Uterus (tissue), 4 donors: Measurements from ENCODE around the gene MOGAT2. TPM values are rescaled to one million over a fixed set of nuclear protein-coding genes. Genes with fewer than 3 reads are reported as not detected.

Experiments
- DNase-seq, 2 donors: peaks; one replicate each; pipeline ENCODE4 v3.0.0-alpha.2; 2019 to 2020
- H3K27ac ChIP-seq, 2 donors: fragments of 200-600 bp; sonication (generic); 1 replicate in 1 of 2; 2 replicates in 1 of 2; pipeline ENCODE4 v1.5.1; 2016 to 2018
- H3K27me3 ChIP-seq, 2 donors: fragments of 200-600 bp; sonication (generic); one replicate each; pipeline ENCODE4 v1.5.1; 2018 to 2019; ENCODE audit warnings: control low read depth in 1 of 2
- H3K36me3 ChIP-seq, 2 donors: fragments of 200-600 bp; sonication (generic); one replicate each; pipeline ENCODE4 v1.5.1; 2019; ENCODE audit warnings: control low read depth in 1 of 2
- H3K4me1 ChIP-seq, 2 donors: fragments of 200-600 bp; sonication (generic); one replicate each; pipeline ENCODE4 v1.5.1; 2018 to 2019; ENCODE audit warnings: control low read depth in 1 of 2
- H3K4me3 ChIP-seq, 2 donors: fragments of 200-600 bp; sonication (generic); 1 replicate in 1 of 2; 2 replicates in 1 of 2; pipeline ENCODE4 v1.5.1; 2018 to 2019; ENCODE audit warnings: mild to moderate bottlenecking in 1 of 2
- H3K9me3 ChIP-seq, 2 donors: fragments of 200-600 bp; sonication (generic); one replicate each; pipeline ENCODE4 v1.5.1; 2019; ENCODE audit warnings: control low read depth in 1 of 2
- POLR2A ChIP-seq, 2 donors: fragments of 450-650 bp; IDR thresholded peaks; one replicate each; pipeline ENCODE4 v1.6.1; 2016; ENCODE audit warnings: antibody characterized with exemption in 2 of 2, mild to moderate bottlenecking in 1 of 2, moderate library complexity in 1 of 2
- intact Hi-C: fragments of 100-400 bp; cut with DNase I; formaldehyde crosslinking; loops from one replicate; pipeline ENCODE4 v1.15.1; 2023; ENCODE audit warnings: low total_unique reads
- total RNA-seq, 4 donors: library from RNA; depleted of rRNA in 3 of 4; stranded (reverse); fragments of >200 nt in 3 of 4; gene quantifications; one replicate each; pipeline versions ENCODE4 v1.1.0 to v1.2.4, GENCODE V29; 2014 to 2023
- TF ChIP-seq, protein P1 (sequence below), 4 experiments: fragments of 200-600 bp in 2 of 4; fragments of 450-650 bp in 2 of 4; sonication (generic) in 2 of 4; IDR thresholded peaks; one replicate each; pipeline ENCODE4 v1.5.1; 2016 to 2019; ENCODE audit warnings: antibody characterized with exemption in 4 of 4, mild to moderate bottlenecking in 2 of 4, moderate library complexity in 1 of 4
- donor health status: DM: yes; HTN: yes; CAD: no.

Gene MOGAT2
- total RNA-seq, 4 donors from 2014 or later: 0.29 to 0.62 TPM; not detected in 2

DNA sequence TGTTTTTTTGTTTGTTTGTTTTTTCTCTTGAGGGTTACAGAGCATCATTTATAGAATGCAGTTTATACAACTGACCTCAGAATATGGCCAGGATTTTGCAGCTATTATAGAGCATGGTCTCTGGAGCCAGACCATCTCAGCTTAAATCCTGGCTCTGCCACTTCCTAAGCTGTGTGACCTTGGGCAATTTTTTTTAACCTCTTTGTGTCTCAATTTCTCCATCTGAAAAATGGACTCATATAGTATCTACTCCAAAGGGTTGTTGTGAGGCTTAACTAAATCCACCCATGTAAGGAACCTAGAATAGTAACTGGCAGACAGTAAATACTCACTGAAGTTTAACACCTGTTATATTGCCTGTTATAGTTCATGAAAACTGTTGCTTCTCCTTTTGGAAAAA, 42.6 kb downstream of the MOGAT2 start:
- Histone ChIP-seq H3K9me3 (no peaks in the 10 kb centered on the region), H3K36me3 (no peaks in the 10 kb centered on the region), H3K4me3 (no peak overlapping the region), H3K27me3 (no peaks in the 10 kb centered on the region), H3K4me1 (no peaks in the 10 kb centered on the region), H3K27ac (no peak overlapping the region)
- TF ChIP-seq, protein P1, sequence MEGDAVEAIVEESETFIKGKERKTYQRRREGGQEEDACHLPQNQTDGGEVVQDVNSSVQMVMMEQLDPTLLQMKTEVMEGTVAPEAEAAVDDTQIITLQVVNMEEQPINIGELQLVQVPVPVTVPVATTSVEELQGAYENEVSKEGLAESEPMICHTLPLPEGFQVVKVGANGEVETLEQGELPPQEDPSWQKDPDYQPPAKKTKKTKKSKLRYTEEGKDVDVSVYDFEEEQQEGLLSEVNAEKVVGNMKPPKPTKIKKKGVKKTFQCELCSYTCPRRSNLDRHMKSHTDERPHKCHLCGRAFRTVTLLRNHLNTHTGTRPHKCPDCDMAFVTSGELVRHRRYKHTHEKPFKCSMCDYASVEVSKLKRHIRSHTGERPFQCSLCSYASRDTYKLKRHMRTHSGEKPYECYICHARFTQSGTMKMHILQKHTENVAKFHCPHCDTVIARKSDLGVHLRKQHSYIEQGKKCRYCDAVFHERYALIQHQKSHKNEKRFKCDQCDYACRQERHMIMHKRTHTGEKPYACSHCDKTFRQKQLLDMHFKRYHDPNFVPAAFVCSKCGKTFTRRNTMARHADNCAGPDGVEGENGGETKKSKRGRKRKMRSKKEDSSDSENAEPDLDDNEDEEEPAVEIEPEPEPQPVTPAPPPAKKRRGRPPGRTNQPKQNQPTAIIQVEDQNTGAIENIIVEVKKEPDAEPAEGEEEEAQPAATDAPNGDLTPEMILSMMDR (IDR thresholded peaks at IDR 0.05): no peak
- TF ChIP-seq POLR2A (IDR thresholded peaks at IDR 0.05): no peak
- no peak for DNase-seq
- intact Hi-C loops: no loop called here

DNA sequence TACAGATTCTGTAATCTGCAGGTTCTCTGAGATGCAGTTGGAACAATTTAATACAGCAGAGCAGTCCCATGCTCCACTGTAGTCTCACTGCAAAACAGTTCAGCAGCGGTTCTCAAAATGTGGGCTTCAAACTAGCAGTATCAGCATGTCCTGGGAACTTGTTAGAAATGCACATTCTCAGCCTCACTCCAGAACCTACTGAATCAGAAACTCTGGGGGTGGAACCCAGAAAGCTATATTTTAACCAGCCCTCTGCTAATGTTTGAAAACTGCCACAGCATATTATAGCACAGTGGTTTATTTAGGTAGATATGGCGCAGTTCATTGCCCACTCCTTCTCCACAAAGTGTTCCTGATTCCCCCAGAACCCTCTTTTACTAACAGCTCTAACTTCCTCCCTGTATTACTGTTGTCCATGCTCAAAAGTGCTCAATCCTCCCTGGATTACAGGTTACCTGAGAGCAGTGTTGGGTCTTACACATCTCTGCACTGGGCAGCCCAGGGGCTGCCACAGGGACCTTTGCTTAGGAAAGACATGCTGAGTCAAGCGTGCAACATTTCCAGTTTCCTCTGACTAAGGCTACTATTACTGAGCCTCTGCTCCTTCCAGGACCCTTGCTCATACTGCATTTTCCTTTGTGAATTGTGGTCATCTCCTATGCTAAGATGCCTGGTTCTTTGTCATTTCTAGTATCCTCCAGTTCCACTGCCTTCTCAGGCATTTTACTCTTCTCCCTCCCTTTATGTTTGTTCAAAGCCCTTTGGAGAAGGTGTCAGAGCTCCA, 43.3 kb downstream of the MOGAT2 start:
- TF ChIP-seq, protein P1 (IDR thresholded peaks at IDR 0.05): no peak
- TF ChIP-seq POLR2A (IDR thresholded peaks at IDR 0.05): no peak
- intact Hi-C loops: no loop called here
- Histone ChIP-seq H3K27me3 (no peaks in the 10 kb centered on the region), H3K4me1 (no peaks in the 10 kb centered on the region), H3K27ac (no peak overlapping the region), H3K4me3 (no peak overlapping the region), H3K9me3 (no peaks in the 10 kb centered on the region), H3K36me3 (no peaks in the 10 kb centered on the region)
- no peak for DNase-seq

DNA sequence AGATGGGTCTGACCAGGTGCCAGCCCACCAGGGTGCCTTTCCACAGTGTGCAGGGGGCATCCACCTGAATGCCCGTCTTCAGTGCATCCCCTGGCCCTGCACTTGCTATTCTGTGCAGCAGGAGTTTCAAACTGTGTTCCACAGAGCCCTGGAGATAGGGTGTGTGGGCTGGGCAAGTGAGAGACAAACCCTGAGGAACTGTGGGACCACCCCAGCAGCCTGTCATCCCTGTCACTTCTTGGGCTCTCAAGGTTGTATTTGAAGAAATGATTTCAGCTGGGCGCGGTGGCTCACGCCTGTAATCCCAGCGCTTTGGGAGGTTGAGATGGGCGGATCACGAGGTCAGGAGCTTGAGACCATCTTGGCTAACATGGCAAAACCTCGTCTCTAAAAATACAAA, 44.5 kb downstream of the MOGAT2 start:
- H3K27ac ChIP-seq: no peak overlapping the region
- no peaks in the 10 kb centered on the region for H3K27me3 ChIP-seq
- DNase-seq: no peak
- no peak overlapping the region for H3K4me3 ChIP-seq
- TF ChIP-seq POLR2A (IDR thresholded peaks at IDR 0.05): no peak
- TF ChIP-seq, protein P1 (IDR thresholded peaks at IDR 0.05): no peak
- H3K4me1 ChIP-seq: no peaks in the 10 kb centered on the region
- H3K9me3 ChIP-seq: no peaks in the 10 kb centered on the region
- no peaks in the 10 kb centered on the region for H3K36me3 ChIP-seq
- intact Hi-C loops: no loop called here

DNA sequence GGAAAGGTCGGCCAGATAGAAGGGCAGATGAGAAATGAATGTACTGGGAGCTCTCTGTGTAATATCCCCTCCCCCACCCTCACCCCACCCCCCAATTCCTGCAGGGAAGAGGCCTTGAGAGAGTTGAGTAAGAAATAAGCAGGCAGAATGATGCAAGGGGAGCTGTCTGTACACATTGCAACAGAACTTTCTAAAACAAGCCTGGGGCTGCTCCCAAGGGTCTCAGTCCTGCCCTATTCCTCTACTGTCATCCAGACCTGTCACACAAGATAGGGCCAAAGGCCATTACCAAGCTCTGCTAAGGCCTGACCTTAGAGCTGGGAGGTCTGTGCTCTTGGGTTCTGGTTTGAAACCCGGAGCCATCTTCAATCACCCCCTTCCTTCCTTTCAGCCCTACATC, 45.2 kb downstream of the MOGAT2 start:
- H3K4me1 ChIP-seq: peaks cover 0 to 3% of the 10 kb centered on the region in 2 donors
- H3K36me3 ChIP-seq: no peaks in the 10 kb centered on the region
- no peak overlapping the region for H3K27ac ChIP-seq
- intact Hi-C loops: no loop called here
- no peak overlapping the region for H3K4me3 ChIP-seq
- TF ChIP-seq POLR2A (IDR thresholded peaks at IDR 0.05): no peak
- TF ChIP-seq, protein P1 (IDR thresholded peaks at IDR 0.05): no peak
- H3K27me3 ChIP-seq: no peaks in the 10 kb centered on the region
- H3K9me3 ChIP-seq: no peaks in the 10 kb centered on the region
- no peak for DNase-seq

DNA sequence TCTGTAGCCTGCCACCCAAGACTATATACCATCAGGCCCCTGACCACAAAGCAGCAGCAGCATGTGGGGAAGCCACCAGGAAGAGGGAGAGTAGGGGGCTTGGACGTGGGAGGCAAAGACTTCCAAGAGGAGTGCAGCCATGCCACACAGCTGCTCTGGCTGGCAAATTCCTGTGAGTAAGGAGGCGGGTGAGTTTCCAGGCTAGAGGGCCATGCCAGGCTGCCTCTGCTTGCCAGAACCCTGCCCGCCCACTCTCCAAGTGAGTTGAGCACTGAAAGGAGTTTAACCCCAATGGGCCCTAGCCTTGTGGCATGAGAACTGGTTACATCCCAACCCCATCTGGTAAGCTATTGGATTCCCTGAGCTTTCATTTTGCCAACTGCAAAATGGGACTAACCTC, 46.2 kb downstream of the MOGAT2 start:
- TF ChIP-seq POLR2A (IDR thresholded peaks at IDR 0.05): no peak
- TF ChIP-seq, protein P1 (IDR thresholded peaks at IDR 0.05): no peak
- Histone ChIP-seq H3K9me3 (no peaks in the 10 kb centered on the region), H3K4me1 (peaks cover 0 to 13% of the 10 kb centered on the region in 2 donors), H3K27ac (no peak overlapping the region), H3K36me3 (no peaks in the 10 kb centered on the region), H3K27me3 (no peaks in the 10 kb centered on the region), H3K4me3 (no peak overlapping the region)
- intact Hi-C loops: no loop called here
- DNase-seq: no peak
